DMS 273 (cell line): Measurements from ENCODE around the gene STK11.
A peak's percentile ranks its signal among the peaks of the same experiment; 100 is the strongest.

ENCODE experiments used
- DNase-seq: peaks from one replicate; lab custom pipeline; 2025; ENCODE audit not compliant: unreplicated experiment; lab: John Stamatoyannopoulos, UW

Gene STK11

DNA sequence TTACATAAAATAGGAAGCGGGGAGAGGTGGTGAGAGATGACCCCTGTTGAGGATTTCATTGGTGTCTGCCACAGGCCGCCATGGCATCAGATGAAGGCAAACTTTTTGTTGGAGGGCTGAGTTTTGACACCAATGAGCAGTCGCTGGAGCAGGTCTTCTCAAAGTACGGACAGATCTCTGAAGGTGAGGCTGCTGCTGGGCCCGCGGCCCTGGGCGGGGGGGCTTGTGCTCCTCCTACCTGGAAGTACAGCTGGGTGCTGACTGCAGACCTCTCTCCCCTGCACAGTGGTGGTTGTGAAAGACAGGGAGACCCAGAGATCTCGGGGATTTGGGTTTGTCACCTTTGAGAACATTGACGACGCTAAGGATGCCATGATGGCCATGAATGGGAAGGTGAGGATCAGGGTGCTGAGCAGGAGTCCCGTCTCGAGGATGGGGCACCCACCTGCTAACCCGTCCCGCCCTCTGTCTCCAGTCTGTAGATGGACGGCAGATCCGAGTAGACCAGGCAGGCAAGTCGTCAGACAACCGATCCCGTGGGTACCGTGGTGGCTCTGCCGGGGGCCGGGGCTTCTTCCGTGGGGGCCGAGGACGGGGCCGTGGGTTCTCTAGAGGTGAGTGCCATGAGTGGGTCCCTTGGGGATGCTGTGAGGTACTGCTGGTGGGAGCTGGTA is 65.4 kb downstream of the STK11 start:
- DNase-seq, result no peak

GRCh38 chr19:1271528-1272422 is 66.2 kb downstream of the STK11 start:
- DNase-seq, result no peak

DNA sequence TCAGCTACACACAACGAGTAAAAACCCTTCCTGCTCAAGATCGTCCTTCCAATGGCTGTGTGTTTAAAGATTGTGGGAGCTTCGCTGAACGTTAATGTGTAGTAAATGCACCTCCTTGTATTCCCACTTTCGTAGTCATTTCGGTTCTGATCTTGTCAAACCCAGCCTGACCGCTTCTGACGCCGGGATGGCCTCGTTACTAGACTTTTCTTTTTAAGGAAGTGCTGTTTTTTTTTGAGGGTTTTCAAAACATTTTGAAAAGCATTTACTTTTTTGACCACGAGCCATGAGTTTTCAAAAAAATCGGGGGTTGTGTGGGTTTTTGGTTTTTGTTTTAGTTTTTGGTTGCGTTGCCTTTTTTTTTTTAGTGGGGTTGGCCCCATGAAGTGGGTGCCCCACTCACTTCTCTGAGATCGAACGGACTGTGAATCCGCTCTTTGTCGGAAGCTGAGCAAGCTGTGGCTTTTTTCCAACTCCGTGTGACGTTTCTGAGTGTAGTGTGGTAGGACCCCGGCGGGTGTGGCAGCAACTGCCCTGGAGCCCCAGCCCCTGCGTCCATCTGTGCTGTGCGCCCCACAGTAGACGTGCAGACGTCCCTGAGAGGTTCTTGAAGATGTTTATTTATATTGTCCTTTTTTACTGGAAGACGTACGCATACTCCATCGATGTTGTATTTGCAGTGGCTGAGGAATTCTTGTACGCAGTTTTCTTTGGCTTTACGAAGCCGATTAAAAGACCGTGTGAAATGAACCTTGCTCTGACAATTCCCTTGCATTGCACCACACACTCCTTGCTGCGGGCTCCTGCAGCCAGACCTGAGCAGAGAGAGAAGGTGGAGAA is 67.1 kb downstream of the STK11 start:
- DNase-seq, result no peak

GRCh38 chr19:1273263-1274041 is 67.9 kb downstream of the STK11 start:
- DNase-seq, result no peak

GRCh38 chr19:1274081-1274851 is 68.7 kb downstream of the STK11 start:
- DNase-seq, result no peak

GRCh38 chr19:1274852-1275259 is 69.3 kb downstream of the STK11 start:
- DNase-seq, result peak; percentile 74

- peak; percentile 99 for DNase-seq
Measured at GRCh38 chr19:1275260-1275975, 69.8 kb downstream of the STK11 start, which contains the start of gene FAM174C. Gene FAM174C, plus strand, starts transcription at chr19:1275530. Its CDS starts 20 bp downstream, at chr19:1275550.

GRCh38 chr19:1275976-1276627 is 70.5 kb downstream of the STK11 start:
- no peak for DNase-seq

DNA sequence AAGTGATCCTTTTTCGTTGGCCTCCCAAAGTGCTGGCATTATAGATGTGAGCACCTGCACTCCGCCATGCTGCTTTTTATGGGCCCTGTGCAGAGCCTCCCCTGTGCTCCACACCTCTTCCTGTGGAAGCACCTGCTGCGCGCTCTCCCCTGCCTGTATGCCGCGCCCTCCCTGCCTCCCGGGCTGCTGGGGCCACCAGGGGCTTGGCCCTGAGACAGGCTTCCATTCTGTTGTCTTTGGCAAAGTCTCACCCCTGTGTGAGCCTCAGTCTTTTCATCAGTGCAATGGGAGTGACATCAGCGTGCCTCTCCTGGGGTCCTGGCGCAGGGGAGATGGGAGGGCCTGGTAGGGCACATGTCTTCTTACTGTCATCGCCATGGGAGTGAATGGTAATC is 71.0 kb downstream of the STK11 start:
- no peak for DNase-seq

DNA sequence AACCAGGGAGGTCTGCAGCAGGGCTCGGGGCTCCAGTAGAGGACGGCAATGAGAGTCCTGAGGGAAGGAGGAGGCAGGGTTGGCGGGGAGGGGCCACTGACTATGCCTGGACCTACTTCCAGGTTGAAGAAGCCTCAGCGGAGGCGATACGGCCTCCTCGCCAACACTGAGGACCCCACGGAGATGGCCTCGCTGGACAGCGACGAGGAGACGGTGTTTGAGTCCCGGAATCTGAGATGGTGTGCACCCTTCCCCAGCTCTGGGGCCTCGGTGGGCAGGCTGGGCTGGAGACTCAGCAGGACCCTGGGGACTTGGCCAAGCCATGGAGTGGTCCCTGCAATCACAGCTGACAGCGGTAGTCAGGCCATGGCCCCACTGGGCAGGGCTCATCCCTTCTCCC is 71.5 kb downstream of the STK11 start:
- DNase-seq, result no peak
